HepG2 (cell line): Measurements from ENCODE around the gene PDE4C. TPM values are rescaled to one million over a fixed set of nuclear protein-coding genes. Genes with fewer than 3 reads are reported as not detected.

Experiments used
- ASH2L ChIP-seq: fragments of 300-600, 200-600 bp; sonication (generic); IDR thresholded peaks from 2 replicates; pipeline ENCODE4 v1.7.0; 2017; ENCODE audit warnings: low read depth, mild to moderate bottlenecking, moderate library complexity, mixed read lengths, low read length; ENCODE audit not compliant: insufficient read length
- JARID2 ChIP-seq: sonication (generic); formaldehyde crosslinking; IDR thresholded peaks from 2 replicates; pipeline ENCODE4 v1.8.1; 2023; ENCODE audit warnings: missing genetic modification reagents, inconsistent platforms; ENCODE audit not compliant: insufficient replicate concordance
- KDM5A ChIP-seq: fragments of 200-600 bp; sonication (generic); IDR thresholded peaks from 2 replicates; pipeline ENCODE4 v1.7.0; 2018; ENCODE audit warnings: antibody characterized with exemption, mild to moderate bottlenecking, low read length, borderline replicate concordance
- MED1 ChIP-seq: sonication (generic); formaldehyde crosslinking; IDR thresholded peaks from 2 replicates; pipeline ENCODE4 v1.4.0; 2020; ENCODE audit warnings: missing genetic modification reagents
- MEIS2 ChIP-seq: sonication (generic); formaldehyde crosslinking; IDR thresholded peaks from 2 replicates; pipeline ENCODE4 v1.9.0; 2021; ENCODE audit warnings: mild to moderate bottlenecking, missing genetic modification reagents
- polyA plus RNA-seq, 8 experiments: library from polyadenylated mRNA; depleted of rRNA in 3 of 8; stranded (reverse) in 7 of 8; unstranded in 1 of 8; fragments of >200 nt; fragmentation: Illumina TruSeq in 4 of 8; extraction: Trizol in 4 of 8; gene quantifications; 2 replicates each; pipeline versions ENCODE4 v1.2.1 to v1.2.3, GENCODE V29; 2011 to 2016; ENCODE audit warnings: low read depth in 4 of 8, missing spikeins in 1 of 8, mixed read lengths in 1 of 8; ENCODE audit not compliant: insufficient read depth in 1 of 8
- total RNA-seq, 5 experiments: library from RNA; depleted of rRNA; stranded (reverse); fragments of >200 nt; fragmentation: Illumina TruSeq; extraction: Trizol; gene quantifications; 2 replicates each; pipeline ENCODE4 v1.2.3, GENCODE V29; 2016; ENCODE audit warnings: low read depth in 1 of 5
- TF ChIP-seq, protein P1 (sequence below): sonication (generic); formaldehyde crosslinking; IDR thresholded peaks from 2 replicates; pipeline ENCODE4 v1.4.0; 2020; ENCODE audit warnings: mild to moderate bottlenecking, missing genetic modification reagents
- TF ChIP-seq, protein P2 (sequence below): sonication (generic); formaldehyde crosslinking; IDR thresholded peaks from 2 replicates; pipeline ENCODE4 v1.5.1; 2020; ENCODE audit warnings: mild to moderate bottlenecking, missing genetic modification reagents, borderline replicate concordance
- TF ChIP-seq, protein P3 (sequence below): sonication (generic); formaldehyde crosslinking; IDR thresholded peaks from 2 replicates; pipeline ENCODE4 v1.4.0; 2020; ENCODE audit warnings: missing genetic modification reagents
- TF ChIP-seq, protein P4 (sequence below): sonication (generic); formaldehyde crosslinking; IDR thresholded peaks from 2 replicates; pipeline ENCODE4 v1.4.0; 2020; ENCODE audit warnings: missing genetic modification reagents
- TF ChIP-seq, protein P5 (sequence below): sonication (generic); formaldehyde crosslinking; IDR thresholded peaks from 2 replicates; pipeline ENCODE4 v1.9.0; 2022; ENCODE audit warnings: missing genetic modification reagents, mild to moderate bottlenecking, borderline replicate concordance

Gene PDE4C
- total and polyA plus RNA-seq, 2 of the 13 experiments (the other 11 are each of a cell fraction or from before 2014, with no cell fraction given), result 1.4 to 14.0 TPM

DNA sequence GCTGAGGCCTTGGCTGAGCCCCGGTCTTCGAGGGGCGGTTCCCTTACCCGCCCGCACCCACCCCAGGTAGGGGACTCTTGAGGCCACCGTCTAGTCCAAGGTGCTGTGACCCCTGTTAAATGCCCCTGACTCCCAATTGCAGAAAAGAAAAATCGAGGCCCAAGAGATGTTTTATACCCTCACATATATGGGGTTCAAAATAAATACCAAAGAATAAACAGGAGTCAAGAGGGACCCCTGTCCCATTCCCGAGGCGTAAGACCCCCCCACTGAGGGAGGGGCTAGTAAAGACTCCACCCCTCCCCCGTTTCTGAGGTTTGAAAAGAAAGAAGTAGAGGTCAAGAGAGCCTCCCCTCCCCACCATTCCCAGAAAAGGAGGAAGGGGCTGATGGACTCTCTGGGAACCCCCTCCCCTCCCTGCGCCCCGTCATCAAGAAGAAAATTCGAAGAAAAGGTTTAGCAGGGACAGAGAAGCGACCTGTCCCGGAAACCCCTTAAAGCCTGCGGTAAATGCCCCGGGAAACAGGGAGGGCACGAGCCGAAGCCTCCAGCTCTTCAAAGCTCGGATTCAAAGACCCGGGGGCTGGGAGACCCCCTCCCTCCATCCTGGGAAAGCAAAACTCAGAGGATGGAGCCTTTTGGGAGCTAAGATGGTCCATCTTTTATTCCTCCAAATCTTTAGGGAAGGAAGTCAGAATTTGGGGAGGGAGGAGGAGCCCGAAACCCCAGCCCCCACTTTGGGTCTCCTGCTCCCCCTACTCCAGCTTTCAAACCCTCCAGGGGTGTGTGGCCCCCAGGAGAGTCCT is 21.6 kb downstream of the PDE4C start (continued):
- 0 out of 2 replicates have a peak, but pooled peaks have one; percentile 1 for TF ChIP-seq MEIS2
- TF ChIP-seq, protein P1, sequence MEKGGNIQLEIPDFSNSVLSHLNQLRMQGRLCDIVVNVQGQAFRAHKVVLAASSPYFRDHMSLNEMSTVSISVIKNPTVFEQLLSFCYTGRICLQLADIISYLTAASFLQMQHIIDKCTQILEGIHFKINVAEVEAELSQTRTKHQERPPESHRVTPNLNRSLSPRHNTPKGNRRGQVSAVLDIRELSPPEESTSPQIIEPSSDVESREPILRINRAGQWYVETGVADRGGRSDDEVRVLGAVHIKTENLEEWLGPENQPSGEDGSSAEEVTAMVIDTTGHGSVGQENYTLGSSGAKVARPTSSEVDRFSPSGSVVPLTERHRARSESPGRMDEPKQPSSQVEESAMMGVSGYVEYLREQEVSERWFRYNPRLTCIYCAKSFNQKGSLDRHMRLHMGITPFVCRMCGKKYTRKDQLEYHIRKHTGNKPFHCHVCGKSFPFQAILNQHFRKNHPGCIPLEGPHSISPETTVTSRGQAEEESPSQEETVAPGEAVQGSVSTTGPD (CRISPR knock-in tag), result no peak
- TF ChIP-seq, protein P2, sequence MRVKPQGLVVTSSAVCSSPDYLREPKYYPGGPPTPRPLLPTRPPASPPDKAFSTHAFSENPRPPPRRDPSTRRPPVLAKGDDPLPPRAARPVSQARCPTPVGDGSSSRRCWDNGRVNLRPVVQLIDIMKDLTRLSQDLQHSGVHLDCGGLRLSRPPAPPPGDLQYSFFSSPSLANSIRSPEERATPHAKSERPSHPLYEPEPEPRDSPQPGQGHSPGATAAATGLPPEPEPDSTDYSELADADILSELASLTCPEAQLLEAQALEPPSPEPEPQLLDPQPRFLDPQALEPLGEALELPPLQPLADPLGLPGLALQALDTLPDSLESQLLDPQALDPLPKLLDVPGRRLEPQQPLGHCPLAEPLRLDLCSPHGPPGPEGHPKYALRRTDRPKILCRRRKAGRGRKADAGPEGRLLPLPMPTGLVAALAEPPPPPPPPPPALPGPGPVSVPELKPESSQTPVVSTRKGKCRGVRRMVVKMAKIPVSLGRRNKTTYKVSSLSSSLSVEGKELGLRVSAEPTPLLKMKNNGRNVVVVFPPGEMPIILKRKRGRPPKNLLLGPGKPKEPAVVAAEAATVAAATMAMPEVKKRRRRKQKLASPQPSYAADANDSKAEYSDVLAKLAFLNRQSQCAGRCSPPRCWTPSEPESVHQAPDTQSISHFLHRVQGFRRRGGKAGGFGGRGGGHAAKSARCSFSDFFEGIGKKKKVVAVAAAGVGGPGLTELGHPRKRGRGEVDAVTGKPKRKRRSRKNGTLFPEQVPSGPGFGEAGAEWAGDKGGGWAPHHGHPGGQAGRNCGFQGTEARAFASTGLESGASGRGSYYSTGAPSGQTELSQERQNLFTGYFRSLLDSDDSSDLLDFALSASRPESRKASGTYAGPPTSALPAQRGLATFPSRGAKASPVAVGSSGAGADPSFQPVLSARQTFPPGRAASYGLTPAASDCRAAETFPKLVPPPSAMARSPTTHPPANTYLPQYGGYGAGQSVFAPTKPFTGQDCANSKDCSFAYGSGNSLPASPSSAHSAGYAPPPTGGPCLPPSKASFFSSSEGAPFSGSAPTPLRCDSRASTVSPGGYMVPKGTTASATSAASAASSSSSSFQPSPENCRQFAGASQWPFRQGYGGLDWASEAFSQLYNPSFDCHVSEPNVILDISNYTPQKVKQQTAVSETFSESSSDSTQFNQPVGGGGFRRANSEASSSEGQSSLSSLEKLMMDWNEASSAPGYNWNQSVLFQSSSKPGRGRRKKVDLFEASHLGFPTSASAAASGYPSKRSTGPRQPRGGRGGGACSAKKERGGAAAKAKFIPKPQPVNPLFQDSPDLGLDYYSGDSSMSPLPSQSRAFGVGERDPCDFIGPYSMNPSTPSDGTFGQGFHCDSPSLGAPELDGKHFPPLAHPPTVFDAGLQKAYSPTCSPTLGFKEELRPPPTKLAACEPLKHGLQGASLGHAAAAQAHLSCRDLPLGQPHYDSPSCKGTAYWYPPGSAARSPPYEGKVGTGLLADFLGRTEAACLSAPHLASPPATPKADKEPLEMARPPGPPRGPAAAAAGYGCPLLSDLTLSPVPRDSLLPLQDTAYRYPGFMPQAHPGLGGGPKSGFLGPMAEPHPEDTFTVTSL (CRISPR knock-in tag), result 0 out of 2 replicates have a peak, but pooled peaks have one; percentile 9
- TF ChIP-seq ASH2L, result peak; percentile 72
- peak; percentile 62; the same call in 1 of the 2 replicates for TF ChIP-seq KDM5A
- no peak for TF ChIP-seq JARID2 (CRISPR knock-in tag)
- TF ChIP-seq, protein P3, sequence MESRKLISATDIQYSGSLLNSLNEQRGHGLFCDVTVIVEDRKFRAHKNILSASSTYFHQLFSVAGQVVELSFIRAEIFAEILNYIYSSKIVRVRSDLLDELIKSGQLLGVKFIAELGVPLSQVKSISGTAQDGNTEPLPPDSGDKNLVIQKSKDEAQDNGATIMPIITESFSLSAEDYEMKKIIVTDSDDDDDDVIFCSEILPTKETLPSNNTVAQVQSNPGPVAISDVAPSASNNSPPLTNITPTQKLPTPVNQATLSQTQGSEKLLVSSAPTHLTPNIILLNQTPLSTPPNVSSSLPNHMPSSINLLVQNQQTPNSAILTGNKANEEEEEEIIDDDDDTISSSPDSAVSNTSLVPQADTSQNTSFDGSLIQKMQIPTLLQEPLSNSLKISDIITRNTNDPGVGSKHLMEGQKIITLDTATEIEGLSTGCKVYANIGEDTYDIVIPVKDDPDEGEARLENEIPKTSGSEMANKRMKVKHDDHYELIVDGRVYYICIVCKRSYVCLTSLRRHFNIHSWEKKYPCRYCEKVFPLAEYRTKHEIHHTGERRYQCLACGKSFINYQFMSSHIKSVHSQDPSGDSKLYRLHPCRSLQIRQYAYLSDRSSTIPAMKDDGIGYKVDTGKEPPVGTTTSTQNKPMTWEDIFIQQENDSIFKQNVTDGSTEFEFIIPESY (CRISPR knock-in tag), result no peak
- TF ChIP-seq, protein P4, sequence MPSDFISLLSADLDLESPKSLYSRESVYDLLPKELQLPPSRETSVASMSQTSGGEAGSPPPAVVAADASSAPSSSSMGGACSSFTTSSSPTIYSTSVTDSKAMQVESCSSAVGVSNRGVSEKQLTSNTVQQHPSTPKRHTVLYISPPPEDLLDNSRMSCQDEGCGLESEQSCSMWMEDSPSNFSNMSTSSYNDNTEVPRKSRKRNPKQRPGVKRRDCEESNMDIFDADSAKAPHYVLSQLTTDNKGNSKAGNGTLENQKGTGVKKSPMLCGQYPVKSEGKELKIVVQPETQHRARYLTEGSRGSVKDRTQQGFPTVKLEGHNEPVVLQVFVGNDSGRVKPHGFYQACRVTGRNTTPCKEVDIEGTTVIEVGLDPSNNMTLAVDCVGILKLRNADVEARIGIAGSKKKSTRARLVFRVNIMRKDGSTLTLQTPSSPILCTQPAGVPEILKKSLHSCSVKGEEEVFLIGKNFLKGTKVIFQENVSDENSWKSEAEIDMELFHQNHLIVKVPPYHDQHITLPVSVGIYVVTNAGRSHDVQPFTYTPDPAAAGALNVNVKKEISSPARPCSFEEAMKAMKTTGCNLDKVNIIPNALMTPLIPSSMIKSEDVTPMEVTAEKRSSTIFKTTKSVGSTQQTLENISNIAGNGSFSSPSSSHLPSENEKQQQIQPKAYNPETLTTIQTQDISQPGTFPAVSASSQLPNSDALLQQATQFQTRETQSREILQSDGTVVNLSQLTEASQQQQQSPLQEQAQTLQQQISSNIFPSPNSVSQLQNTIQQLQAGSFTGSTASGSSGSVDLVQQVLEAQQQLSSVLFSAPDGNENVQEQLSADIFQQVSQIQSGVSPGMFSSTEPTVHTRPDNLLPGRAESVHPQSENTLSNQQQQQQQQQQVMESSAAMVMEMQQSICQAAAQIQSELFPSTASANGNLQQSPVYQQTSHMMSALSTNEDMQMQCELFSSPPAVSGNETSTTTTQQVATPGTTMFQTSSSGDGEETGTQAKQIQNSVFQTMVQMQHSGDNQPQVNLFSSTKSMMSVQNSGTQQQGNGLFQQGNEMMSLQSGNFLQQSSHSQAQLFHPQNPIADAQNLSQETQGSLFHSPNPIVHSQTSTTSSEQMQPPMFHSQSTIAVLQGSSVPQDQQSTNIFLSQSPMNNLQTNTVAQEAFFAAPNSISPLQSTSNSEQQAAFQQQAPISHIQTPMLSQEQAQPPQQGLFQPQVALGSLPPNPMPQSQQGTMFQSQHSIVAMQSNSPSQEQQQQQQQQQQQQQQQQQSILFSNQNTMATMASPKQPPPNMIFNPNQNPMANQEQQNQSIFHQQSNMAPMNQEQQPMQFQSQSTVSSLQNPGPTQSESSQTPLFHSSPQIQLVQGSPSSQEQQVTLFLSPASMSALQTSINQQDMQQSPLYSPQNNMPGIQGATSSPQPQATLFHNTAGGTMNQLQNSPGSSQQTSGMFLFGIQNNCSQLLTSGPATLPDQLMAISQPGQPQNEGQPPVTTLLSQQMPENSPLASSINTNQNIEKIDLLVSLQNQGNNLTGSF (CRISPR knock-in tag), result no peak
- 0 out of 2 replicates have a peak, but pooled peaks have one; percentile 6 for TF ChIP-seq MED1
- TF ChIP-seq, protein P5, sequence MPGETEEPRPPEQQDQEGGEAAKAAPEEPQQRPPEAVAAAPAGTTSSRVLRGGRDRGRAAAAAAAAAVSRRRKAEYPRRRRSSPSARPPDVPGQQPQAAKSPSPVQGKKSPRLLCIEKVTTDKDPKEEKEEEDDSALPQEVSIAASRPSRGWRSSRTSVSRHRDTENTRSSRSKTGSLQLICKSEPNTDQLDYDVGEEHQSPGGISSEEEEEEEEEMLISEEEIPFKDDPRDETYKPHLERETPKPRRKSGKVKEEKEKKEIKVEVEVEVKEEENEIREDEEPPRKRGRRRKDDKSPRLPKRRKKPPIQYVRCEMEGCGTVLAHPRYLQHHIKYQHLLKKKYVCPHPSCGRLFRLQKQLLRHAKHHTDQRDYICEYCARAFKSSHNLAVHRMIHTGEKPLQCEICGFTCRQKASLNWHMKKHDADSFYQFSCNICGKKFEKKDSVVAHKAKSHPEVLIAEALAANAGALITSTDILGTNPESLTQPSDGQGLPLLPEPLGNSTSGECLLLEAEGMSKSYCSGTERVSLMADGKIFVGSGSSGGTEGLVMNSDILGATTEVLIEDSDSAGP (CRISPR knock-in tag), result no peak
